Lower leg skin (tissue), 4 donors: ENCODE data around the gene UBE2V1. TPM values are rescaled to one million over a fixed set of nuclear protein-coding genes. Genes with fewer than 3 reads are reported as not detected.

Experiments
- DNase-seq, 2 donors: peaks; one replicate each; pipeline ENCODE4 v3.0.0-alpha.2; 2019; ENCODE audit warnings: low spot score in 2 of 2
- H3K4me3 ChIP-seq: fragments of 200-600 bp; sonication (generic); 2 replicates; pipeline ENCODE4 v1.5.1; 2017; ENCODE audit warnings: mild to moderate bottlenecking, low read depth; ENCODE audit not compliant: poor library complexity, severe bottlenecking
- POLR2A ChIP-seq, 2 donors: fragments of 450-650 bp; IDR thresholded peaks; one replicate each; pipeline ENCODE4 v1.6.1; 2016 to 2017; ENCODE audit warnings: antibody characterized with exemption in 2 of 2, mild to moderate bottlenecking in 1 of 2, moderate library complexity in 1 of 2
- WGBS, 2 donors: methylation state at CpG; one replicate each; pipeline ENCODE4 v1.1.5; 2018; 5-methylcytosine and 5-hydroxymethylcytosine counted together
- intact Hi-C: fragments of 100-400 bp; cut with DNase I; formaldehyde crosslinking; loops from one replicate; pipeline ENCODE4 v1.15.0; 2023; ENCODE audit warnings: low total_unique reads
- total RNA-seq, 4 donors: library from RNA; depleted of rRNA; stranded (reverse); fragments of >200 nt; gene quantifications; one replicate each; pipeline ENCODE4 v1.1.0, GENCODE V29; 2016
- TF ChIP-seq, protein P1 (sequence below), 3 donors: fragments of 450-650 bp; IDR thresholded peaks; one replicate each; pipeline ENCODE4 v1.5.1; 2016; ENCODE audit warnings: antibody characterized with exemption in 3 of 3, mild to moderate bottlenecking in 3 of 3, moderate library complexity in 2 of 3

UBE2V1 gene
- total RNA-seq, 4 donors from 2014 or later: 50.8 to 105 (median 75.6) TPM

DNA sequence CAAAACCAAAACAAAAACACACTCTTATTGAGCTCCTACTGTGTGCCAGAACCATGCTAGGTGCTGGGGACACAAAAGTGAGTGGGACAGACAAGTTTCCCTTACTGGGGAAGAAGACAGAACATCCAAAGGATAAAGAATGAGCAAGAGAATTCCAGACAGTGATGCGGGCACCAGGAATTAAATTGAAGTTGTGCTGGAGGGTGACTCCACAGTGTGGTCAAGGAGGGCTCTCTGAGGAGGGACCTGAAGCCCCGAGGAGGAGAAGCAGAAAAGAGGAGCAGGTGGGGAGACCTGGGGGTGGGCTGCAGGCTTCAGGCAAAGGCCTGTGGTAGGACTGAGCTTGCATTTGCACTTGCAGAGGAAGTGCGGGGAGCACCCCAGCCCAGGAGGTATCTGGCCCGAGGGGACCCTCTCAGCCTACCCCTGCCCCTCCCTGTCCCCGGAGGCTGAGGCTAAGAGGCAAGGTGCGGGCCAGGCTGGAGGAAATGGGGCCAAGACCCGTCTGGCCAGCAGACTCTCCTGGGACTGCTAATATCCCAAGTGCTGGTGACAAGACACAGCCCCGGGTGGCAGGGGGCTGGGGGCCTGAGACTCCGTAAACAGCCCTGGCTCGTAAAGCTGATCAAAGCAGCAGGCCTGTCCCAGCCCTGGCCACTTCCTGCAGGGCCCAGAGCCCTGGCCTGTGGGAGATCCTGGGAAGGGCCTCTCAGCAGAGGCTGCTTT lies 73.1 kb downstream of the UBE2V1 start:
- TF ChIP-seq, protein P1, sequence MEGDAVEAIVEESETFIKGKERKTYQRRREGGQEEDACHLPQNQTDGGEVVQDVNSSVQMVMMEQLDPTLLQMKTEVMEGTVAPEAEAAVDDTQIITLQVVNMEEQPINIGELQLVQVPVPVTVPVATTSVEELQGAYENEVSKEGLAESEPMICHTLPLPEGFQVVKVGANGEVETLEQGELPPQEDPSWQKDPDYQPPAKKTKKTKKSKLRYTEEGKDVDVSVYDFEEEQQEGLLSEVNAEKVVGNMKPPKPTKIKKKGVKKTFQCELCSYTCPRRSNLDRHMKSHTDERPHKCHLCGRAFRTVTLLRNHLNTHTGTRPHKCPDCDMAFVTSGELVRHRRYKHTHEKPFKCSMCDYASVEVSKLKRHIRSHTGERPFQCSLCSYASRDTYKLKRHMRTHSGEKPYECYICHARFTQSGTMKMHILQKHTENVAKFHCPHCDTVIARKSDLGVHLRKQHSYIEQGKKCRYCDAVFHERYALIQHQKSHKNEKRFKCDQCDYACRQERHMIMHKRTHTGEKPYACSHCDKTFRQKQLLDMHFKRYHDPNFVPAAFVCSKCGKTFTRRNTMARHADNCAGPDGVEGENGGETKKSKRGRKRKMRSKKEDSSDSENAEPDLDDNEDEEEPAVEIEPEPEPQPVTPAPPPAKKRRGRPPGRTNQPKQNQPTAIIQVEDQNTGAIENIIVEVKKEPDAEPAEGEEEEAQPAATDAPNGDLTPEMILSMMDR (IDR thresholded peaks at IDR 0.05): no peak
- no peak for TF ChIP-seq POLR2A (IDR thresholded peaks at IDR 0.05)
- no peak overlapping the region for H3K4me3 ChIP-seq
- intact Hi-C loops: no loop called here
- no peak for DNase-seq
- 87 to 90% methylated on average over 10 of the region's 10 CpGs for WGBS, 2 donors

- no peak for DNase-seq
- intact Hi-C loops: no loop called here
- H3K4me3 ChIP-seq: no peak overlapping the region
- TF ChIP-seq POLR2A (IDR thresholded peaks at IDR 0.05): no peak
- TF ChIP-seq, protein P1 (IDR thresholded peaks at IDR 0.05): no peak
- WGBS, 2 donors: 66 to 71% methylated on average over 7 to 8 of the region's 10 CpGs
Measured at GRCh38 chr20:50038574-50038991, 74.4 kb downstream of the UBE2V1 start.

GRCh38 chr20:50038169-50038568 lies 74.8 kb downstream of the UBE2V1 start:
- H3K4me3 ChIP-seq: no peak overlapping the region
- intact Hi-C loops: no loop called here
- no peak for TF ChIP-seq POLR2A (IDR thresholded peaks at IDR 0.05)
- TF ChIP-seq, protein P1 (IDR thresholded peaks at IDR 0.05): no peak
- WGBS, 2 donors: 63 to 76% methylated on average over 6 of the region's 6 CpGs
- DNase-seq: no peak

GRCh38 chr20:50037575-50037974 lies 75.4 kb downstream of the UBE2V1 start:
- TF ChIP-seq POLR2A (IDR thresholded peaks at IDR 0.05): no peak
- TF ChIP-seq, protein P1 (IDR thresholded peaks at IDR 0.05): no peak
- DNase-seq: no peak
- intact Hi-C loops: no loop called here
- no peak overlapping the region for H3K4me3 ChIP-seq
- 88 to 89% methylated on average over 7 of the region's 7 CpGs for WGBS, 2 donors

GRCh38 chr20:50037123-50037522 lies 75.8 kb downstream of the UBE2V1 start:
- WGBS, 2 donors: 43 to 46% methylated on average over 3 of the region's 3 CpGs

More at GRCh38 chr20:50037123-50037522, 75.8 kb downstream of the UBE2V1 start:
- no peak for DNase-seq
- H3K4me3 ChIP-seq: no peak overlapping the region
- intact Hi-C loops: no loop called here
- TF ChIP-seq, protein P1 (IDR thresholded peaks at IDR 0.05): no peak
- TF ChIP-seq POLR2A (IDR thresholded peaks at IDR 0.05): no peak
